H1 (cell line): Measurements from ENCODE around the gene LIX1L. TPM values are rescaled to one million over a fixed set of nuclear protein-coding genes. Genes with fewer than 3 reads are reported as not detected.
A peak's percentile ranks its signal among the peaks of the same experiment; 100 is the strongest.

Source experiments
- CTCF ChIA-PET: fragments of 300-600 bp; sonication (Branson Sonifier 250); formaldehyde crosslinking; loops from one replicate; lab custom pipeline; 2021; ENCODE audit not compliant: partially characterized antibody; lab: Charles Lee
- POLR2A ChIA-PET: fragments of 300-600 bp; sonication (Branson Sonifier 250); formaldehyde crosslinking; loops from one replicate; lab custom pipeline; 2021; ENCODE audit warnings: inconsistent platforms; ENCODE audit not compliant: partially characterized antibody; lab: Charles Lee
- DNase-seq, 2 experiments: peaks; one replicate each; pipeline versions ENCODE4 v3.0.0 to v3.0.0-alpha.2; 2010 to 2022; ENCODE audit warnings: low spot score in 2 of 2, low read depth in 1 of 2, mixed read lengths in 1 of 2
- FAIRE-seq: peaks from 2 replicates; lab custom pipeline; 2011; peaks lifted over from hg19 to GRCh38; lab: Jason Lieb, UNC
- H2AFZ ChIP-seq: 2 replicates; pipeline ENCODE4 v1.8.1; 2012; ENCODE audit warnings: low read length, inconsistent platforms
- H2AK5ac ChIP-seq: 2 replicates; pipeline ENCODE4 v1.6.1; 2013; ENCODE audit warnings: low read depth, low read length
- H2BK120ac ChIP-seq: replicated peaks from 2 replicates; pipeline ENCODE3; 2013; ENCODE audit warnings: low read depth, low read length, inconsistent platforms
- H2BK12ac ChIP-seq: 2 replicates; pipeline ENCODE4 v1.6.1; 2013; ENCODE audit warnings: low read depth, low read length
- H2BK15ac ChIP-seq: 2 replicates; pipeline ENCODE4 v1.6.1; 2013; ENCODE audit warnings: low read length
- H2BK20ac ChIP-seq: 2 replicates; pipeline ENCODE4 v1.6.1; 2013; ENCODE audit warnings: low read length
- H2BK5ac ChIP-seq: 2 replicates; pipeline ENCODE4 v1.6.1; 2013; ENCODE audit warnings: low read depth, low read length
- H3K14ac ChIP-seq: 2 replicates; pipeline ENCODE4 v1.6.1; 2013; ENCODE audit warnings: inconsistent platforms; ENCODE audit not compliant: insufficient read length
- H3K18ac ChIP-seq: 2 replicates; pipeline ENCODE4 v1.6.1; 2013; ENCODE audit warnings: low read length; ENCODE audit errors: extremely low read depth
- H3K23ac ChIP-seq: 2 replicates; pipeline ENCODE4 v1.6.1; 2013; ENCODE audit warnings: inconsistent platforms; ENCODE audit not compliant: insufficient read length
- H3K23me2 ChIP-seq: 2 replicates; pipeline ENCODE4 v1.6.1; 2013; ENCODE audit warnings: low read depth, low read length
- H3K27ac ChIP-seq: 2 replicates; pipeline ENCODE4 v1.6.1; 2011; ENCODE audit warnings: low read depth, low read length, inconsistent platforms
- H3K27me3 ChIP-seq, 4 experiments: replicated peaks in 1 of 4; 1 replicate in 1 of 4; 2 replicates in 3 of 4; pipeline versions ENCODE4 v1.6.1 to v1.8.1; 2011 to 2013; ENCODE audit warnings: low read length in 3 of 4, mild to moderate bottlenecking in 3 of 4, inconsistent platforms in 2 of 4, mixed read lengths in 2 of 4, moderate library complexity in 1 of 4; ENCODE audit not compliant: control insufficient read depth in 3 of 4, insufficient read depth in 3 of 4; ENCODE audit errors: extremely low read depth in 1 of 4
- H3K36me3 ChIP-seq, 4 experiments: 2 replicates each; pipeline versions ENCODE4 v1.6.1 to v1.8.1; 2011 to 2013; ENCODE audit warnings: mild to moderate bottlenecking in 4 of 4, low read length in 3 of 4, moderate library complexity in 2 of 4, control low read depth in 1 of 4, inconsistent platforms in 1 of 4; ENCODE audit not compliant: insufficient read depth in 4 of 4, control insufficient read depth in 2 of 4
- H3K4ac ChIP-seq: replicated peaks from 2 replicates; pipeline ENCODE3; 2013; ENCODE audit warnings: low read length, low read depth, mixed read lengths, inconsistent platforms; ENCODE audit not compliant: insufficient read length
- H3K4me1 ChIP-seq, 4 experiments: replicated peaks in 1 of 4; 1 replicate in 1 of 4; 2 replicates in 3 of 4; pipeline versions ENCODE4 v1.6.1 to v1.8.1; 2011 to 2013; ENCODE audit warnings: low read length in 3 of 4, inconsistent platforms in 2 of 4, mixed read lengths in 1 of 4; ENCODE audit not compliant: insufficient read depth in 4 of 4, control insufficient read depth in 3 of 4
- H3K4me2 ChIP-seq, 2 experiments: 2 replicates each; pipeline versions ENCODE4 v1.6.1 to v1.8.1; 2011 to 2013; ENCODE audit warnings: low read depth in 2 of 2, low read length in 2 of 2, control low read depth in 1 of 2, inconsistent platforms in 1 of 2, mild to moderate bottlenecking in 1 of 2; ENCODE audit not compliant: insufficient read depth in 1 of 2
- H3K4me3 ChIP-seq, 4 experiments: fragments of 200-600, 300-600 bp in 1 of 4; sonication (generic), shearing (Covaris generic), sonication (Bioruptor Twin) in 1 of 4; 2 replicates each; pipeline versions ENCODE4 v1.5.1 to v1.8.1; 2011 to 2016; ENCODE audit warnings: low read length in 4 of 4, low read depth in 3 of 4, control low read depth in 2 of 4, inconsistent platforms in 2 of 4, mild to moderate bottlenecking in 2 of 4, mixed read lengths in 1 of 4, moderate library complexity in 1 of 4; ENCODE audit not compliant: insufficient read depth in 2 of 4; ENCODE audit errors: extremely low read depth in 1 of 4
- H3K56ac ChIP-seq: replicated peaks from 2 replicates; pipeline ENCODE3; 2013; ENCODE audit warnings: low read depth, mild to moderate bottlenecking, mixed read lengths, low read length, inconsistent platforms; ENCODE audit not compliant: insufficient read length
- H3K79me1 ChIP-seq: 2 replicates; pipeline ENCODE4 v1.6.1; 2013; ENCODE audit warnings: low read depth, low read length, control low read depth
- H3K79me2 ChIP-seq, 2 experiments: 2 replicates each; pipeline versions ENCODE4 v1.6.1 to v1.8.1; 2012 to 2013; ENCODE audit warnings: low read length in 2 of 2, mild to moderate bottlenecking in 2 of 2, inconsistent platforms in 1 of 2; ENCODE audit not compliant: insufficient read depth in 2 of 2, control insufficient read depth in 1 of 2
- H3K9ac ChIP-seq, 4 experiments: replicated peaks in 1 of 4; 1 replicate in 1 of 4; 2 replicates in 3 of 4; pipeline versions ENCODE4 v1.6.1 to v1.8.1; 2011 to 2013; ENCODE audit warnings: low read depth in 3 of 4, low read length in 3 of 4, control low read depth in 2 of 4, mild to moderate bottlenecking in 2 of 4, moderate library complexity in 2 of 4, inconsistent platforms in 1 of 4; ENCODE audit errors: extremely low read depth in 1 of 4
- H3K9me3 ChIP-seq, 2 experiments: 2 replicates each; pipeline versions ENCODE4 v1.6.1 to v1.8.1; 2012 to 2013; ENCODE audit warnings: mild to moderate bottlenecking in 2 of 2, moderate library complexity in 2 of 2, control low read depth in 1 of 2, inconsistent platforms in 1 of 2, low read depth in 1 of 2, low read length in 1 of 2, mixed read lengths in 1 of 2; ENCODE audit not compliant: insufficient read depth in 2 of 2
- H4K20me1 ChIP-seq, 2 experiments: replicated peaks in 1 of 2; 2 replicates each; pipeline versions ENCODE3 to v1.8.1; 2011 to 2013; ENCODE audit warnings: inconsistent platforms in 2 of 2, low read length in 2 of 2, mild to moderate bottlenecking in 1 of 2; ENCODE audit not compliant: insufficient read depth in 2 of 2, control insufficient read depth in 1 of 2
- H4K5ac ChIP-seq: 2 replicates; pipeline ENCODE4 v1.6.1; 2013; ENCODE audit warnings: low read length, low read depth, mixed read lengths, inconsistent platforms; ENCODE audit not compliant: insufficient read length
- H4K8ac ChIP-seq: 2 replicates; pipeline ENCODE4 v1.8.0; 2013; ENCODE audit warnings: mild to moderate bottlenecking, moderate library complexity, low read length, inconsistent platforms; ENCODE audit not compliant: insufficient read depth; ENCODE audit errors: extremely low read depth
- H4K91ac ChIP-seq: replicated peaks from 2 replicates; pipeline ENCODE3; 2013; ENCODE audit warnings: low read length, mixed read lengths, inconsistent platforms; ENCODE audit not compliant: insufficient read length
- BRCA1 ChIP-seq: IDR thresholded peaks from 2 replicates; pipeline ENCODE4 v1.6.1; 2012; ENCODE audit warnings: low read depth, low read length, improper control_type of control experiment
- CBX5 ChIP-seq: fragments of 300-800, 300-1000 bp; sonication (generic); IDR thresholded peaks from 2 replicates; pipeline ENCODE4 v1.7.1; 2016; ENCODE audit warnings: antibody characterized with exemption, low read length, low read depth
- CTBP2 ChIP-seq: IDR thresholded peaks from 2 replicates; pipeline ENCODE4 v1.7.0; 2011; ENCODE audit warnings: borderline replicate concordance, mild to moderate bottlenecking, moderate library complexity, mixed read lengths, low read length; ENCODE audit not compliant: insufficient read depth, insufficient read length
- CTCF ChIP-seq, 3 experiments: IDR thresholded peaks; 1 replicate in 2 of 3; 2 replicates in 1 of 3; pipeline versions ENCODE4 v1.5.1 to v1.6.1; 2011; ENCODE audit warnings: low read length in 3 of 3, mild to moderate bottlenecking in 3 of 3, inconsistent platforms in 2 of 3, low read depth in 1 of 3, moderate library complexity in 1 of 3; ENCODE audit not compliant: insufficient read depth in 1 of 3; ENCODE audit errors: control extremely low read depth in 1 of 3
- E2F6 ChIP-seq: IDR thresholded peaks from 2 replicates; pipeline ENCODE4 v1.6.1; 2012; ENCODE audit warnings: inconsistent platforms
- KDM5A ChIP-seq: fragments of 200-600 bp; IDR thresholded peaks from 2 replicates; pipeline ENCODE4 v1.7.1; 2012; ENCODE audit warnings: mild to moderate bottlenecking, low read length, inconsistent platforms, mixed read lengths
- SIN3A ChIP-seq, 2 experiments: IDR thresholded peaks in 1 of 2; conservative IDR thresholded peaks in 1 of 2; 2 replicates each; pipeline ENCODE4 v1.6.1; 2011 to 2012; ENCODE audit warnings: low read length in 2 of 2, improper control_type of control experiment in 1 of 2, low read depth in 1 of 2, mild to moderate bottlenecking in 1 of 2
- WGBS, 2 experiments: shearing (Covaris generic) in 1 of 2; methylation state at CpG; one replicate each; pipeline versions ENCODE4 v1.1.6 to v1.1.7; 2013 to 2015; ENCODE audit warnings: low lambda C conversion rate in 2 of 2, mixed read lengths in 2 of 2, inconsistent platforms in 1 of 2, low coverage in 1 of 2, missing lambda C conversion rate in 1 of 2; ENCODE audit not compliant: insufficient replicate concordance in 2 of 2, insufficient coverage in 1 of 2, insufficient read length in 1 of 2; ENCODE audit errors: extremely low coverage in 1 of 2, missing lambda C conversion rate in 1 of 2; 5-methylcytosine and 5-hydroxymethylcytosine counted together
- polyA plus RNA-seq, 7 experiments: library from polyadenylated mRNA; depleted of rRNA in 3 of 7; stranded (reverse) in 5 of 7; unstranded in 2 of 7; fragments of >200 nt in 5 of 7; fragments of 200-250 nt in 2 of 7; gene quantifications; 1 replicate in 5 of 7; 2 replicates in 1 of 7; 4 replicates in 1 of 7; pipeline versions ENCODE4 v1.2.1 to v1.2.3, GENCODE V29; 2011 to 2013; ENCODE audit warnings: missing spikeins in 2 of 7, mixed read lengths in 2 of 7
- total RNA-seq: library from RNA; stranded (reverse); fragmentation: NEBNext Ultra II Directional; extraction: Animal tissue kit (Norgen Biotek cat#: 25700); gene quantifications from 2 replicates; pipeline ENCODE4 v1.2.1, GENCODE V29; 2021
- TF ChIP-seq, protein P1 (sequence below): IDR thresholded peaks from 2 replicates; pipeline ENCODE4 v1.6.1; 2012; ENCODE audit warnings: inconsistent platforms

The LIX1L gene
- total and polyA plus RNA-seq, 2 of the 8 experiments (the other 6 are each of a cell fraction or from before 2014, with no cell fraction given), result 2.9 to 3.7 TPM

DNA sequence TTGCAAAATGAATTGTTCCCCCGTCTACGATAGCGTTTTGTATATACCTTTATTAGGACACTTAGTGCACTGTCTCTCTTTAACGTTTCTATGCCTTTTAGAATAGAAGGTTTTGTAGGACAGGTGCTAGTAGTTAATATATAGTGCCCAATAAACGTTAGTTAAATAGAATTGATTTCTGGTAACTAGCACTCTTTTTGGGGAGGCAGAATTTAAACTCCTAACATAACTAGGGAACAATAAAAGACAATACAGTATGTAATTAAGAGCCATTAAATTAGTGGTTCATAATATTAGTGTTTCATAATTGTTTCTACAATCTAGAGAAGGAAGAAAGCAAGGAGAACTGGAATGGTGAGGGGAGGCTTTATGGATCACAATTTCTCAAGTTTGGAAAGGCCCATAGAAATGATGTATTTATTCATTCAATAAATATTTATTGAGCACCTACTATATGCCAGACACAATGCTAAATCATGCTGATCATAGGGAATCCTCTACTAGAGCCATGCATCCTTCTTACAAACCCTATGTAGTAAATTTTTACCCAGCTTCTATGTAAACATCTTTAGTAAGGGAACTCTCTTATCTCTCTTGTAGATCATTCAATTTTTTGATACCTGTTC is 7.4 kb upstream of the LIX1L start:
- H3K56ac ChIP-seq, result no peak overlapping the region
- H3K4me1 ChIP-seq, result peaks cover 0 to 14% (median 11%) of the 10 kb centered on the region in 4 experiments; a peak in 6 of 7 replicates
- H3K27me3 ChIP-seq, result peaks cover 20 to 34% (median 33%) of the 10 kb centered on the region in 4 experiments
- H4K8ac ChIP-seq, result no peak overlapping the region
- H4K91ac ChIP-seq, result no peak overlapping the region
- no peaks in the 10 kb centered on the region for H3K79me2 ChIP-seq
- H3K79me1 ChIP-seq, result no peaks in the 10 kb centered on the region
- peak overlapping the region; percentile 54 to 76 (median 67); a peak in 7 of 8 replicates for H3K4me3 ChIP-seq
- no peak overlapping the region for H3K23ac ChIP-seq
- H3K36me3 ChIP-seq, result no peaks in the 10 kb centered on the region
- H2AFZ ChIP-seq, result peak overlapping the region; percentile 72; the same call in 1 of the 2 replicates
- no peak overlapping the region for H2BK120ac ChIP-seq
- no peaks in the 10 kb centered on the region for H3K9me3 ChIP-seq
- peak overlapping the region; percentile 57 to 74 for H3K4me2 ChIP-seq
- FAIRE-seq, result no peak
- WGBS, 2 experiments, result 29% methylated on average over 5 of the region's 5 CpGs; no CpG with 5 or more reads in 1 of the 2 experiments
- no peak overlapping the region for H3K9ac ChIP-seq
- no peaks in the 10 kb centered on the region for H4K20me1 ChIP-seq
- H2AK5ac ChIP-seq, result no peak overlapping the region
- no peak overlapping the region for H3K18ac ChIP-seq
- H2BK20ac ChIP-seq, result no peak overlapping the region
- no peak for TF ChIP-seq SIN3A (conservative IDR thresholded peaks at IDR 0.05 in 1 of 2, IDR thresholded peaks at IDR 0.05 in 1 of 2; ENCODE audit: low read depth in 1 of 2, low read length in 2 of 2)
- no peak for TF ChIP-seq CTCF (IDR thresholded peaks at IDR 0.05; ENCODE audit: control extremely low read depth in 1 of 3, insufficient read depth in 1 of 3, low read depth in 1 of 3, low read length in 3 of 3)
- no peak for TF ChIP-seq E2F6
- no peak for TF ChIP-seq BRCA1
- TF ChIP-seq KDM5A, result no peak
- TF ChIP-seq CTBP2, result no peak
- no peak for TF ChIP-seq CBX5
- TF ChIP-seq, protein P1, sequence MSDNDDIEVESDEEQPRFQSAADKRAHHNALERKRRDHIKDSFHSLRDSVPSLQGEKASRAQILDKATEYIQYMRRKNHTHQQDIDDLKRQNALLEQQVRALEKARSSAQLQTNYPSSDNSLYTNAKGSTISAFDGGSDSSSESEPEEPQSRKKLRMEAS, result no peak
- no peak overlapping the region for H3K27ac ChIP-seq
- no peak overlapping the region for H3K14ac ChIP-seq
- no peak overlapping the region for H3K4ac ChIP-seq
- no peak for DNase-seq
- no peak overlapping the region for H2BK12ac ChIP-seq
- H2BK15ac ChIP-seq, result no peak overlapping the region
- no peak overlapping the region for H4K5ac ChIP-seq
- ChIA-PET CTCF (interaction anchor here (1.1 to 2.6 kb wide), 6 partner anchors 11 to 73 kb away, joined by 4 to 11 read pairs (median 4); partner anchors contain the start of gene RBM8A), POLR2A (interaction anchor here (0.8 to 4.1 kb wide), 4 partner anchors 13 to 86 kb away, joined by 3 to 21 read pairs (median 13); partner anchors contain the start of gene RBM8A)
- H2BK5ac ChIP-seq, result no peak overlapping the region
- peaks cover 19% of the 10 kb centered on the region for H3K23me2 ChIP-seq
